Measurements from ENCODE around the gene CBX5.
"Not testable (repeated sequence)": the region's sequence is repeated elsewhere in the genome, so short reads cannot be mapped to it uniquely, and the experiment has no call there.

CBX5 gene

DNA sequence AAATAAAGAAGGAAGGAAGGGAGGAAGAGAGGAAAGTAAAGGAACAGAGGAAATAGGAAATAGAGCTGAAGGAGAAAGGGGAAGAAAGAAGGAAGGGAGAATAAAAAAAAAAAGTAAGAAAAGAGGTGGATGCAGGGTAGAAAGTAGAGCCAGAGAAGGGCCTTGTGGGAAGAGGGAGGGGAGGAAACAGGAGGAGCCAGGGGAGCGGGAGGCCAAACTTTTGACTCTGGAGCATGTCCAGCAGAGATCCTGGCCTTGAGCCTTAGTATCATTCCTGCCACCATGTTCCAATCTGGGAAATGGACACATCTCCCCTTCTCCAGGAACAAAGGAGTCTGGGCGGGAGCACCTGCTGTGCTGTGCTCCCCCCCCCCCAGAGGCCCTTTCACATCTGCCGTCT, 80.0 kb downstream of the CBX5 start:
- H3K9ac ChIP-seq (ENCODE audit: low read depth, low read length): no peak overlapping the region
- H3K27me3 ChIP-seq (ENCODE audit: insufficient read depth, low read length): peaks cover 91% of the 10 kb centered on the region
- H3K4me3 ChIP-seq (ENCODE audit: low read length): no peak overlapping the region
- H3K9me3 ChIP-seq (ENCODE audit: insufficient read depth, low read depth, low read length): no peaks in the 10 kb centered on the region
- 0 out of 2 replicates have a peak, but pooled peaks cover 7% of the 10 kb centered on the region for H3K4me1 ChIP-seq (ENCODE audit: insufficient read depth, low read length)
- no peaks in the 10 kb centered on the region for H3K36me3 ChIP-seq (ENCODE audit: insufficient read depth, low read depth, low read length)
- no peak overlapping the region for H3K27ac ChIP-seq (ENCODE audit: low read length)

DNA sequence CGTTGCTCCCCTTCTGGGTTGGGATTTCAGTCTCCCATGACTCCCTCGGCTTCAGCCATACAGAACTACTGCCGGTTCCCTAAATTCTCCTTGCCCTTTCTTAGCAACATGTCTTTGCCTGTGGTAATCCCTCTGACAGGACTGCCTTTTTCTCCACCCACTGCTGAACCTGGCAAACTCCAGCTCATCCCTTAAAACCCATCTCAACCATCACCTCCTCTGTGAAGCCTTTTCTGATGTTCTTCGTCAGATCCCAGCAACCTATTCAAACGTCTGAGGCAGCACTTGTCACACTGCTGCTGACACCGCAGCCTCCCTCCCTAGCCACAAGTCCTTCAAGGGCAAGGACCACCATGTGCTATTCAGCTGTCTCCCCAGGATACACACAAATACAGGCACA, 80.9 kb downstream of the CBX5 start:
- Histone ChIP-seq H3K4me3 (ENCODE audit: low read length) (no peak overlapping the region), H3K9me3 (ENCODE audit: insufficient read depth, low read depth, low read length) (no peaks in the 10 kb centered on the region), H3K4me1 (ENCODE audit: insufficient read depth, low read length) (0 out of 2 replicates have a peak, but pooled peaks cover 7% of the 10 kb centered on the region), H3K27ac (ENCODE audit: low read length) (no peak overlapping the region), H3K27me3 (ENCODE audit: insufficient read depth, low read length) (peaks cover 92% of the 10 kb centered on the region), H3K36me3 (ENCODE audit: insufficient read depth, low read depth, low read length) (no peaks in the 10 kb centered on the region), H3K9ac (ENCODE audit: low read depth, low read length) (no peak overlapping the region)

GRCh38 chr12:54197431-54197909, 82.5 kb downstream of the CBX5 start:
- 0 out of 2 replicates have a peak, but pooled peaks cover 7% of the 10 kb centered on the region for H3K4me1 ChIP-seq (ENCODE audit: insufficient read depth, low read length)
- no peak overlapping the region for H3K4me3 ChIP-seq (ENCODE audit: low read length)
- no peaks in the 10 kb centered on the region for H3K36me3 ChIP-seq (ENCODE audit: insufficient read depth, low read depth, low read length)
- H3K27me3 ChIP-seq (ENCODE audit: insufficient read depth, low read length): peaks cover 94% of the 10 kb centered on the region
- H3K9ac ChIP-seq (ENCODE audit: low read depth, low read length): no peak overlapping the region
- no peak overlapping the region for H3K27ac ChIP-seq (ENCODE audit: low read length)
- no peaks in the 10 kb centered on the region for H3K9me3 ChIP-seq (ENCODE audit: insufficient read depth, low read depth, low read length)

- peaks cover 94% of the 10 kb centered on the region for H3K27me3 ChIP-seq (ENCODE audit: insufficient read depth, low read length)
- H3K27ac ChIP-seq (ENCODE audit: low read length): no peak overlapping the region
- no peak overlapping the region for H3K9ac ChIP-seq (ENCODE audit: low read depth, low read length)
- no peaks in the 10 kb centered on the region for H3K9me3 ChIP-seq (ENCODE audit: insufficient read depth, low read depth, low read length)
- H3K36me3 ChIP-seq (ENCODE audit: insufficient read depth, low read depth, low read length): no peaks in the 10 kb centered on the region
- H3K4me3 ChIP-seq (ENCODE audit: low read length): no peak overlapping the region
- H3K4me1 ChIP-seq (ENCODE audit: insufficient read depth, low read length): 0 out of 2 replicates have a peak, but pooled peaks cover 7% of the 10 kb centered on the region
These were observed 82.9 kb downstream of the CBX5 start for GRCh38 chr12:54197010-54197409.

- no peaks in the 10 kb centered on the region for H3K36me3 ChIP-seq (ENCODE audit: insufficient read depth, low read depth, low read length)
- H3K27me3 ChIP-seq (ENCODE audit: insufficient read depth, low read length): peaks cover 93% of the 10 kb centered on the region
- no peak overlapping the region for H3K27ac ChIP-seq (ENCODE audit: low read length)
- 0 out of 2 replicates have a peak, but pooled peaks cover 7% of the 10 kb centered on the region for H3K4me1 ChIP-seq (ENCODE audit: insufficient read depth, low read length)
- no peak overlapping the region for H3K9ac ChIP-seq (ENCODE audit: low read depth, low read length)
- no peaks in the 10 kb centered on the region for H3K9me3 ChIP-seq (ENCODE audit: insufficient read depth, low read depth, low read length)
- no peak overlapping the region for H3K4me3 ChIP-seq (ENCODE audit: low read length)
These were observed 83.5 kb downstream of the CBX5 start for GRCh38 chr12:54196396-54196795.

- Histone ChIP-seq H3K9ac (ENCODE audit: low read depth, low read length) (no peak overlapping the region), H3K27ac (ENCODE audit: low read length) (no peak overlapping the region), H3K4me3 (ENCODE audit: low read length) (no peak overlapping the region), H3K4me1 (ENCODE audit: insufficient read depth, low read length) (0 out of 2 replicates have a peak, but pooled peaks cover 7% of the 10 kb centered on the region), H3K27me3 (ENCODE audit: insufficient read depth, low read length) (peaks cover 93% of the 10 kb centered on the region), H3K36me3 (ENCODE audit: insufficient read depth, low read depth, low read length) (no peaks in the 10 kb centered on the region), H3K9me3 (ENCODE audit: insufficient read depth, low read depth, low read length) (no peaks in the 10 kb centered on the region)
These were observed 84.1 kb downstream of the CBX5 start for GRCh38 chr12:54195737-54196347.

- Histone ChIP-seq H3K9me3 (ENCODE audit: insufficient read depth, low read depth, low read length) (no peaks in the 10 kb centered on the region), H3K4me1 (ENCODE audit: insufficient read depth, low read length) (0 out of 2 replicates have a peak, but pooled peaks cover 7% of the 10 kb centered on the region), H3K27me3 (ENCODE audit: insufficient read depth, low read length) (peaks cover 93% of the 10 kb centered on the region), H3K36me3 (ENCODE audit: insufficient read depth, low read depth, low read length) (no peaks in the 10 kb centered on the region), H3K4me3 (ENCODE audit: low read length) (no peak overlapping the region), H3K9ac (ENCODE audit: low read depth, low read length) (no peak overlapping the region), H3K27ac (ENCODE audit: low read length) (no peak overlapping the region)
These were observed 84.7 kb downstream of the CBX5 start for GRCh38 chr12:54195080-54195736.

GRCh38 chr12:54194611-54195010, 85.3 kb downstream of the CBX5 start:
- not testable (repeated sequence) for H3K27ac ChIP-seq (ENCODE audit: low read length); H3K4me1 ChIP-seq (ENCODE audit: insufficient read depth, low read length); H3K9me3 ChIP-seq (ENCODE audit: insufficient read depth, low read depth, low read length); H3K9ac ChIP-seq (ENCODE audit: low read depth, low read length); H3K36me3 ChIP-seq (ENCODE audit: insufficient read depth, low read depth, low read length); H3K4me3 ChIP-seq (ENCODE audit: low read length)
- H3K27me3 ChIP-seq (ENCODE audit: insufficient read depth, low read length): peaks cover 94% of the 10 kb centered on the region

GRCh38 chr12:54193434-54193833, 86.5 kb downstream of the CBX5 start:
- no peak overlapping the region for H3K27ac ChIP-seq (ENCODE audit: low read length)
- no peak overlapping the region for H3K9ac ChIP-seq (ENCODE audit: low read depth, low read length)
- H3K4me3 ChIP-seq (ENCODE audit: low read length): no peak overlapping the region
- 0 out of 2 replicates have a peak, but pooled peaks cover 7% of the 10 kb centered on the region for H3K4me1 ChIP-seq (ENCODE audit: insufficient read depth, low read length)
- H3K36me3 ChIP-seq (ENCODE audit: insufficient read depth, low read depth, low read length): no peaks in the 10 kb centered on the region
- peaks cover 83% of the 10 kb centered on the region for H3K27me3 ChIP-seq (ENCODE audit: insufficient read depth, low read length)
- H3K9me3 ChIP-seq (ENCODE audit: insufficient read depth, low read depth, low read length): no peaks in the 10 kb centered on the region

DNA sequence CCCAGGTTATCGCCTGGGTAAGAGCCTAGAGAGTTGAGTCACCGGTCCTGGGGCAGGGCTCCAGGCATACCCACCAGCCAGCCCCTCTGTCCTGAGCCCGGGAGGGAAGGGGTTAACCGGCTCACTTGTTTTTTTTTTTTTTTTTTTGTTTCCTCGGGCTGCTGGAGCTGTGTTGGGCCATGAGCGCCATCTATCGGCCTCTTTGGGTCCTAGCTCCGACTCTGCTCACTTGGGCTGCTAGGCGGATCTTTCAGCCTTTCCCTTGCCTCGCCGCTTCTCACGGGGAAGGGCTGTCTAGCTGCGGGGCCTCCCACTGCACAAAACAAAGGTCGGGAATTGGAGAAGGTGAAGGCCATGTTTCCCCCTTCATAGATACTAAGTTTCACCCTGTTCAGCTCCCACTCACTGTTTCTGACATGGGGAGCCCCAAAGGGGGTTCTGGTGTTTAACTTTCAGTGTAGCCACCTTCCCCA, 88.3 kb downstream of the CBX5 start:
- Histone ChIP-seq H3K9me3 (ENCODE audit: insufficient read depth, low read depth, low read length) (no peaks in the 10 kb centered on the region), H3K36me3 (ENCODE audit: insufficient read depth, low read depth, low read length) (no peaks in the 10 kb centered on the region), H3K4me3 (ENCODE audit: low read length) (no peak overlapping the region), H3K4me1 (ENCODE audit: insufficient read depth, low read length) (0 out of 2 replicates have a peak, but pooled peaks cover 3% of the 10 kb centered on the region), H3K27me3 (ENCODE audit: insufficient read depth, low read length) (peaks cover 67% of the 10 kb centered on the region), H3K27ac (ENCODE audit: low read length) (no peak overlapping the region), H3K9ac (ENCODE audit: low read depth, low read length) (no peak overlapping the region)

DNA sequence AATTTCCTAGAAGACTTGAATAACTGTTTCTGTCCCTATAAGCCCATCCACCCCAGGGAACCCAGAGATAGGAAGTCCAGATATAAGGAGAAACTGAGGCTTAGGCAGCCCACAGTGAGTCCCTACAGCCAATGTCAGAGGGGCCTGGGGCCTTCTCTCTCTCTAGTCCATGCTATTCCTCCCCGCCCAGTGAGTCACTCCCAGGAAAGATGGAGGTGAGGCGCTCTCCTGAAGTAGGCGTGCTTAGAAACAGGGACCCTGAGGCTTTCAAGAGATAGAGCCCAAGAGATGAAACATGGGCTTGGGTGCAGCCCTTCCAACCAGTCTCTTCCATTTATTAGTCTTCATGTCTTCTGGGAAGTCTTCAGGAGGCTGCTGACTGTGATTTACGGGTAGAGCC, 88.8 kb downstream of the CBX5 start:
- Histone ChIP-seq H3K27ac (ENCODE audit: low read length) (no peak overlapping the region), H3K4me1 (ENCODE audit: insufficient read depth, low read length) (no peaks in the 10 kb centered on the region), H3K9ac (ENCODE audit: low read depth, low read length) (no peak overlapping the region), H3K27me3 (ENCODE audit: insufficient read depth, low read length) (peaks cover 63% of the 10 kb centered on the region), H3K9me3 (ENCODE audit: insufficient read depth, low read depth, low read length) (no peaks in the 10 kb centered on the region), H3K4me3 (ENCODE audit: low read length) (no peak overlapping the region), H3K36me3 (ENCODE audit: insufficient read depth, low read depth, low read length) (no peaks in the 10 kb centered on the region)

DNA sequence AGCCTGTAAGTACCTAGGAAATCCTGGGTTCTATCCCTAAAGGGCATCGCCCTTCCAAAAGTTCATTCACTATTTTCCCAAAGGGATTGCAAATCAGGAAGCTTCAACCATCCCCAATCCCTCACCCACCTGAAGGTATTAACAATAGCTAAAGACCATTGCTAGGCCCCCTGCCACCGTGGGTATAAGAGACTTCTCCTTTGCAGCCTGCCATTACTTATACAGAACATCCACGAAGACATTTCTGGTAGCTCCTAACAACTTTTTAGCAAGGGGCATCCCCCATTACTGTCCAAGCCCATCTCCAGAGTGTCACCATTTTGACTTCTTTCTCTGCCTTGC, 90.8 kb downstream of the CBX5 start:
- Histone ChIP-seq H3K27me3 (ENCODE audit: insufficient read depth, low read length) (peaks cover 45% of the 10 kb centered on the region), H3K27ac (ENCODE audit: low read length) (no peak overlapping the region), H3K4me1 (ENCODE audit: insufficient read depth, low read length) (no peaks in the 10 kb centered on the region), H3K36me3 (ENCODE audit: insufficient read depth, low read depth, low read length) (no peaks in the 10 kb centered on the region), H3K9ac (ENCODE audit: low read depth, low read length) (no peak overlapping the region), H3K9me3 (ENCODE audit: insufficient read depth, low read depth, low read length) (no peaks in the 10 kb centered on the region), H3K4me3 (ENCODE audit: low read length) (peak overlapping the region; percentile 29; the same call in 1 of the 2 replicates)

All from iPS-20b (cell line).